ENCODE measurements around the gene SDHD.

DNA sequence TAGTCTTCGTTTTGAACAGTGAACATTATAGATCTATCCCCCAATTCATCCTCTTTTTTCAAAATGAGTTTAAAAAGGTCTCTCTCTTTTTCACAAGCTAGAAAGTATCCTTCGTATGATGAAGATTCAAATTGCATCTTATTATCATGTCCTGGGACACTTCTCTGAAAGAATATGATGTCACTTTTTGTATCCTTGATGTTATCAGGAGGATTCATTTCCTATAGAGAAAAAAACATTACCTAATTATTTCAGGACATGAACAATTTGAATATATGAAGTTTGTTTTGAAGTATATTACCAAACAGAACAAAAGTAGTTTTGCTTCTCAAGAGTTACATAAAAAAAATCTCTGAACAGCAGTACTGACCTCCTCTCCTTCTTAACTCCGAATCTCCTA, 56.9 kb downstream of the SDHD start:
- TF ChIP-seq POLR2A (IDR thresholded peaks at IDR 0.05): no peak
- TF ChIP-seq, protein P1, sequence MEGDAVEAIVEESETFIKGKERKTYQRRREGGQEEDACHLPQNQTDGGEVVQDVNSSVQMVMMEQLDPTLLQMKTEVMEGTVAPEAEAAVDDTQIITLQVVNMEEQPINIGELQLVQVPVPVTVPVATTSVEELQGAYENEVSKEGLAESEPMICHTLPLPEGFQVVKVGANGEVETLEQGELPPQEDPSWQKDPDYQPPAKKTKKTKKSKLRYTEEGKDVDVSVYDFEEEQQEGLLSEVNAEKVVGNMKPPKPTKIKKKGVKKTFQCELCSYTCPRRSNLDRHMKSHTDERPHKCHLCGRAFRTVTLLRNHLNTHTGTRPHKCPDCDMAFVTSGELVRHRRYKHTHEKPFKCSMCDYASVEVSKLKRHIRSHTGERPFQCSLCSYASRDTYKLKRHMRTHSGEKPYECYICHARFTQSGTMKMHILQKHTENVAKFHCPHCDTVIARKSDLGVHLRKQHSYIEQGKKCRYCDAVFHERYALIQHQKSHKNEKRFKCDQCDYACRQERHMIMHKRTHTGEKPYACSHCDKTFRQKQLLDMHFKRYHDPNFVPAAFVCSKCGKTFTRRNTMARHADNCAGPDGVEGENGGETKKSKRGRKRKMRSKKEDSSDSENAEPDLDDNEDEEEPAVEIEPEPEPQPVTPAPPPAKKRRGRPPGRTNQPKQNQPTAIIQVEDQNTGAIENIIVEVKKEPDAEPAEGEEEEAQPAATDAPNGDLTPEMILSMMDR (IDR thresholded peaks at IDR 0.05 in 4 of 5, conservative IDR thresholded peaks at IDR 0.05 in 1 of 5): no peak
